A673 (cell line): ENCODE data around the gene LIPJ.

Experiments
- CTCF ChIP-seq: fragments of 300-800, 200-600 bp; sonication (generic); conservative IDR thresholded peaks from 2 replicates; pipeline ENCODE4 v1.5.1; 2017; ENCODE audit warnings: low read depth, mild to moderate bottlenecking, antibody characterized with exemption, low read length, moderate library complexity, mixed read lengths
- EZH2 ChIP-seq: fragments of 200-600 bp; sonication (generic); IDR thresholded peaks from 2 replicates; pipeline ENCODE4 v1.6.1; 2017; ENCODE audit warnings: borderline replicate concordance, low read depth, mild to moderate bottlenecking, mixed read lengths, antibody characterized with exemption, low read length; ENCODE audit not compliant: poor library complexity, severe bottlenecking

- TF ChIP-seq CTCF (no peak), EZH2 (no peak)
Measured at GRCh38 chr10:88538048-88538447, 48.5 kb upstream of the LIPJ start.
